ENCODE data around the gene ZBTB9.

GRCh38 chr6:33469661-33470060 lies 15.3 kb downstream of the ZBTB9 start:
- no peak for TF ChIP-seq POLR2A (IDR thresholded peaks at IDR 0.05; ENCODE audit: low read length)
- TF ChIP-seq GATA1 (IDR thresholded peaks at IDR 0.05; ENCODE audit: low read depth, low read length): no peak
